BJ (cell line): ENCODE measurements around the gene THG1L. TPM values are rescaled to one million over a fixed set of nuclear protein-coding genes. Genes with fewer than 3 reads are reported as not detected.

ENCODE experiments used
- CTCF ChIA-PET: fragments of 350-600 bp; formaldehyde crosslinking; extraction: SDS; loops from one replicate; lab custom pipeline; 2021; ENCODE audit warnings: antibody characterized with exemption, inconsistent platforms; lab: Yijun Ruan, JAX
- POLR2A ChIA-PET: fragments of 300-600 bp; sonication (Branson Sonifier 250); formaldehyde crosslinking; extraction: SDS; loops from one replicate; lab custom pipeline; 2021; ENCODE audit warnings: antibody characterized with exemption; lab: Charles Lee
- DNase-seq: peaks from one replicate; pipeline ENCODE4 v3.0.0-alpha.2; 2011; ENCODE audit warnings: low read depth
- H3K27me3 ChIP-seq: 2 replicates; pipeline ENCODE4 v1.6.0; 2011; ENCODE audit warnings: low read length; ENCODE audit not compliant: control insufficient read depth, insufficient read depth
- H3K36me3 ChIP-seq: 2 replicates; pipeline ENCODE4 v1.5.1; 2011; ENCODE audit warnings: low read length; ENCODE audit not compliant: control insufficient read depth, insufficient read depth
- H3K4me3 ChIP-seq: 2 replicates; pipeline ENCODE4 v1.5.1; 2011; ENCODE audit warnings: low read depth, mild to moderate bottlenecking, control low read depth, low read length
- polyA plus RNA-seq: library from polyadenylated mRNA; depleted of rRNA; stranded (reverse); fragments of >200 nt; gene quantifications from 2 replicates; pipeline ENCODE4 v1.2.3, GENCODE V29; 2011
- TF ChIP-seq, protein P1 (sequence below): IDR thresholded peaks from 2 replicates; pipeline ENCODE4 v1.5.1; 2011; ENCODE audit warnings: low read depth, mild to moderate bottlenecking, control low read depth, inconsistent platforms, low read length, moderate library complexity; ENCODE audit not compliant: insufficient read depth

THG1L gene
- polyA plus RNA-seq, 1 experiment, result 29.5 TPM

DNA sequence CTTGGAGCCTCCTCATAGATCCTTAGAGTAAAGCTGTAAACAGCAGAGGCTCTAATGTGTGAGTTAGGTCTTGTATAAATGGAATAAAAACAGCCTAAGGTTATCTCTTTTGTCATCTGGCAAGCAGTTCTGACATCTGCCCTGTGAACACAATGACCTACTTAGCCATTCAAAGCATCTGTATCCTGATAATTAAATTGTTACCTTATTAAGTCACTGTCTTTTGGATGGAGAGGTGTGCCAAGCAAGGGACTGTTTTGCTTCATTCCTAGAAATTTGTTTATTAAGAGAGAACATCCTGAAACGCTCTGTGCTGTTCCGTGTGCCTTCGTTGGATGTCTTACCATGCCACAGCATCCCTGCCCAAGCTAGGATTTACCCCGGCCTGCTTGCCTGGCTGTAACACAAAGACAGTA lies 13.8 kb downstream of the THG1L start:
- no peaks in the 10 kb centered on the region for H3K27me3 ChIP-seq
- ChIA-PET CTCF (interaction anchor here (1.1 to 4.6 kb wide), 5 partner anchors 9 to 417 kb away, joined by 3 to 42 read pairs (median 5); partner anchors contain the start of gene THG1L), POLR2A (interaction anchor here (0.6 kb wide), 1 partner anchor 19 kb away, joined by 3 read pairs; no protein-coding TSS in a partner anchor)
- DNase-seq, result no peak
- no peak overlapping the region; the same call in 1 of the 2 replicates for H3K4me3 ChIP-seq
- no peaks in the 10 kb centered on the region for H3K36me3 ChIP-seq
- TF ChIP-seq, protein P1, sequence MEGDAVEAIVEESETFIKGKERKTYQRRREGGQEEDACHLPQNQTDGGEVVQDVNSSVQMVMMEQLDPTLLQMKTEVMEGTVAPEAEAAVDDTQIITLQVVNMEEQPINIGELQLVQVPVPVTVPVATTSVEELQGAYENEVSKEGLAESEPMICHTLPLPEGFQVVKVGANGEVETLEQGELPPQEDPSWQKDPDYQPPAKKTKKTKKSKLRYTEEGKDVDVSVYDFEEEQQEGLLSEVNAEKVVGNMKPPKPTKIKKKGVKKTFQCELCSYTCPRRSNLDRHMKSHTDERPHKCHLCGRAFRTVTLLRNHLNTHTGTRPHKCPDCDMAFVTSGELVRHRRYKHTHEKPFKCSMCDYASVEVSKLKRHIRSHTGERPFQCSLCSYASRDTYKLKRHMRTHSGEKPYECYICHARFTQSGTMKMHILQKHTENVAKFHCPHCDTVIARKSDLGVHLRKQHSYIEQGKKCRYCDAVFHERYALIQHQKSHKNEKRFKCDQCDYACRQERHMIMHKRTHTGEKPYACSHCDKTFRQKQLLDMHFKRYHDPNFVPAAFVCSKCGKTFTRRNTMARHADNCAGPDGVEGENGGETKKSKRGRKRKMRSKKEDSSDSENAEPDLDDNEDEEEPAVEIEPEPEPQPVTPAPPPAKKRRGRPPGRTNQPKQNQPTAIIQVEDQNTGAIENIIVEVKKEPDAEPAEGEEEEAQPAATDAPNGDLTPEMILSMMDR, result no peak

DNA sequence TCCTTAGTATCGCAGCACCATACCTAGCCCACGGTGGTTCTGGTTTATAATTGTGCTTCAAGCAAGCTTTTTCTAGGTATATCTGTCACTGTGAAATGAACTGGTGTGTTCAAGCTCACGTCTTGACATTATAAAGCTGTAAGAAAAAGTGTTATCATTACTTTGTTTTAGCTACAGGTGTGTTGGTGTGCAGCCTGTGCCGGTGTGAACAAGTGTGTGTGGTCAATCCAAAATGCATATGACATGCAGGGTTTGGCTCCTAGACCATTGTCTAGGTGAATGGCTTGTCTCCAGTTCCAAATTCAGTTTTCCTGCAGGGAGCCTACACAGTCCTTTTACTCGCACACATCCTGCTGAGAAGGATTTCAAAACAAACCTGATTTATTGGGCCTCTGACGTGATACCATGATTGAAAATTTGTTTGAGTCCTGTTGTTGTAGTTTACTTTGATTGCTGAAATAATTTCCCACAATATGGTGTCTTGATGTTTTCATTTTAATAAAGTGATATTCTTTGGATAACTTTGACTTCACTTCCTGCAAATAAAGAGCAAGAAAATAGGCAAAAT lies 16.0 kb downstream of the THG1L start:
- H3K4me3 ChIP-seq, result no peak overlapping the region
- no peaks in the 10 kb centered on the region for H3K27me3 ChIP-seq
- CTCF ChIA-PET, result interaction anchor here (1.6 kb wide), 1 partner anchor 247 kb away, joined by 4 read pairs; no protein-coding TSS in a partner anchor
- DNase-seq, result no peak
- POLR2A ChIA-PET, result no interaction called here
- TF ChIP-seq, protein P1, result no peak
- H3K36me3 ChIP-seq, result no peaks in the 10 kb centered on the region

DNA sequence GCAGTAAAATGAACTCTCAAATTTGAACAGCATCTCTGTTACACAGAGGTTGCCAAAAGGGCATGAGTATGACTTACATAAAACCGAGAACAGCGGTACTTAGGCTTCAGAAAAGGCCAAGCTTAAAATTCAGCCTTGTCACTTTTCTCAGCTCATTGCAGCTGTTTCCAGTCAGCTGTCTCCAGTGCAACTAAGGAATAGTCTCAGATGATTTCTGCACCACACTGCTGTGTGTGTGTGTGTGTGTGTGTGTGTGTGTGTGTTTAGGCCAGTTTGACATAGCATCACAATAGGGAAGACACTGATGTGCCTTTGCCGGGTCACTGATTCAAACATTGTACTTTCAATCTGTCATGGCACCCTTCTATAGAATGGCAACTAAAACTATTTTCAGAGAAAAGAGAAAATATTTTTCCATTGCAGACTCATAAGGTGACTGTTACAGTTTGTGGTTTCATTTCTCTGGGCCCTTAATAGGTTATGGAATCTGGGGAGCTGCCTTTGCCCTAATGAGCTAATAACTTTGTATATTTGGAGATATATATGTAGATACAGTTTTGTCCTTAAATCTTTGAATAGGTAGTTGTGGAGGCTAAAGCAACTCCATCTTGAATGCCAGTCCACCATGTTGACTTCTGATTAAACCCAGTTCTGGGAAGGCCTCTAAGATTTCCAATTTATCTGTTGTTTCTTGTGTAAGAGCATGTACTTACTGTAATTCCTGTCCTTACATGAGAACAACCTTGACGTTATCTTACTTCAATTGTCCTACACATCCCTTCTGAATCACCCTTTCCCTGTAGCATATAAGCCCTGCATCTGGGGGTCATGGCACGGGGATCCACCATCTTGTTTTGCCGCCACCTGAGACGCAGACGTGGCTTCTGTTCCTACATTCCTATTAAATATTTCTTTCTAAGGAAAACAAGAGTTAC lies 16.8 kb downstream of the THG1L start:
- ChIA-PET CTCF (interaction anchor here (0.6 to 1.6 kb wide), 6 partner anchors 12 to 411 kb away, joined by 3 to 4 read pairs (median 3); no protein-coding TSS in a partner anchor), POLR2A (no interaction called here)
- Histone ChIP-seq H3K36me3 (no peaks in the 10 kb centered on the region), H3K4me3 (no peak overlapping the region), H3K27me3 (no peaks in the 10 kb centered on the region)
- no peak for DNase-seq
- TF ChIP-seq, protein P1, result no peak

DNA sequence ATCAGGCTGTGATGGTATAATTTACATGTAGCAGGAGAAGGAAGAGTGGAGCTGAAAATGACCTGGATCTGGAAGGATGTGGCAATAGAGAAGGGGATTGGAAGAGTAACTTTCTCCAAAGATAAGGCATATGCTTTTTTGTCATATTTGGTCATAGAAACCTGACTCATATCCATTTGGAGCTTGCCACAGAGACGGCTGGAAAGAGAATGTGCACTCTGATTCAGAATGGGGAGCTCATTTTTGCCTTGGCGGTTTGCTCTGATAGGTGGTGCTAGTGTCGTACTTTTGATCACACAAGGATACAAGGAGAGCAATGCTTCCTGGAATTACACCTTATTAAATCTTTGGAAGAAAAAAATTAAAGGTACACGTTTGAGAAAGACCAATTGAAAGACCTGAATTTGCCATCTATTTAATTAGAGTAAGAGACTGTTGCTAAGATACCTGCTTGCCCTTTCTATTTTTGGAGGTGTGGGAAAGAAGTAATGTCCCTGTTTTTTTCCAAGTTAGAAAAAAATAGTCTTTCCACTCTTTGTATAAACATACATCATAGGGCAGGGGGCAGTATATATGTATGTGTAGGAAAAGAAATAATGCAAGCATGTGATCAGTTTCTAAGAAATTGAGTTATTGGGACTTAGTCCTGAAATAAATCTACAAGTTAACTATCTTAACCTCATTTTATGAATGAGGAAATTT lies 17.7 kb downstream of the THG1L start:
- CTCF ChIA-PET, result interaction anchor here (0.6 to 1.6 kb wide), 6 partner anchors 11 to 412 kb away, joined by 3 to 4 read pairs (median 3); no protein-coding TSS in a partner anchor
- POLR2A ChIA-PET, result no interaction called here

More for the DNA sequence above, 17.7 kb downstream of the THG1L start:
- Histone ChIP-seq H3K27me3 (no peaks in the 10 kb centered on the region), H3K36me3 (peaks cover 1% of the 10 kb centered on the region), H3K4me3 (no peak overlapping the region)
- TF ChIP-seq, protein P1, result no peak
- DNase-seq, result peak; percentile 12
